K562 (cell line): ENCODE results near the gene CFL1. TPM values are rescaled to one million over a fixed set of nuclear protein-coding genes. Genes with fewer than 3 reads are reported as not detected.

Source experiments
- CBX3 ChIP-seq, 2 experiments: IDR thresholded peaks; 1 replicate in 1 of 2; 2 replicates in 1 of 2; pipeline ENCODE4 v1.6.1; 2012; ENCODE audit warnings: inconsistent platforms in 2 of 2, low read length in 2 of 2, borderline replicate concordance in 1 of 2, control low read depth in 1 of 2
- ETV5 ChIP-seq: sonication (generic); formaldehyde crosslinking; IDR thresholded peaks from 2 replicates; pipeline ENCODE4 v1.4.0; 2020; ENCODE audit warnings: low read depth, mild to moderate bottlenecking, missing genetic modification reagents
- FOSL1 ChIP-seq: fragments of 200-800 bp; sonication (Bioruptor generic); conservative IDR thresholded peaks from 2 replicates; pipeline ENCODE4 v1.6.1; 2016; ENCODE audit warnings: missing genetic modification characterization, missing compliant biosample characterization
- GATAD2A ChIP-seq: fragments of 450-650 bp; IDR thresholded peaks from 2 replicates; pipeline ENCODE4 v1.6.1; 2017
- KLF6 ChIP-seq: fragments of 250-450 bp; sonication (Bioruptor Pico); IDR thresholded peaks from 2 replicates; pipeline ENCODE4 v1.4.0; 2020; ENCODE audit warnings: mild to moderate bottlenecking, moderate library complexity, borderline replicate concordance
- POLR2AphosphoS5 ChIP-seq: IDR thresholded peaks from 2 replicates; pipeline ENCODE4 v1.6.1; 2011; ENCODE audit warnings: mild to moderate bottlenecking, low read depth, low read length, moderate library complexity; ENCODE audit not compliant: control insufficient read depth, insufficient read depth
- POLR2G ChIP-seq: fragments of 200-400 bp; formaldehyde crosslinking; IDR thresholded peaks from 2 replicates; pipeline ENCODE4 v1.6.1; 2017; ENCODE audit warnings: low read depth, mild to moderate bottlenecking, antibody characterized with exemption, low read length, moderate library complexity
- REST ChIP-seq, 2 experiments: fragments of 450-650 bp; formaldehyde crosslinking in 1 of 2; IDR thresholded peaks; 2 replicates each; pipeline versions ENCODE4 v1.4.0 to v1.6.1; 2014 to 2020; ENCODE audit warnings: mild to moderate bottlenecking in 2 of 2, borderline replicate concordance in 1 of 2, low read depth in 1 of 2
- RFX5 ChIP-seq: IDR thresholded peaks from 2 replicates; pipeline ENCODE4 v1.6.1; 2011; ENCODE audit warnings: low read depth, mild to moderate bottlenecking, improper control_type of control experiment, low read length
- SP1 ChIP-seq: sonication (generic); formaldehyde crosslinking; IDR thresholded peaks from 2 replicates; pipeline ENCODE4 v1.8.1; 2022; ENCODE audit warnings: mild to moderate bottlenecking, missing genetic modification reagents
- TEAD1 ChIP-seq, 2 experiments: fragments of 450-650 bp in 1 of 2; sonication (generic) in 1 of 2; formaldehyde crosslinking; IDR thresholded peaks; 2 replicates each; pipeline versions ENCODE4 v1.4.0 to v1.8.0; 2020 to 2022; ENCODE audit warnings: mild to moderate bottlenecking in 2 of 2, missing genetic modification reagents in 1 of 2
- VEZF1 ChIP-seq: fragments of 200-800 bp; sonication (Bioruptor generic); IDR thresholded peaks from 2 replicates; pipeline ENCODE4 v1.6.1; 2017; ENCODE audit warnings: missing genetic modification characterization, missing compliant biosample characterization
- ZFX ChIP-seq: sonication (generic); formaldehyde crosslinking; IDR thresholded peaks from 2 replicates; pipeline ENCODE4 v1.8.0; 2022; ENCODE audit warnings: mild to moderate bottlenecking, missing genetic modification reagents, moderate library complexity
- ZNF282 ChIP-seq: sonication (generic); formaldehyde crosslinking; IDR thresholded peaks from 2 replicates; pipeline ENCODE4 v1.8.1; 2023; ENCODE audit warnings: missing genetic modification reagents
- ZNF431 ChIP-seq: sonication (generic); formaldehyde crosslinking; IDR thresholded peaks from 2 replicates; pipeline ENCODE4 v1.8.0; 2022; ENCODE audit warnings: mild to moderate bottlenecking, missing genetic modification reagents
- ZSCAN32 ChIP-seq: fragments of 450-650 bp; formaldehyde crosslinking; IDR thresholded peaks from 2 replicates; pipeline ENCODE4 v1.4.0; 2020; ENCODE audit warnings: mild to moderate bottlenecking, moderate library complexity
- polyA plus RNA-seq, 8 experiments: library from polyadenylated mRNA; depleted of rRNA in 4 of 8; stranded (reverse) in 5 of 8; unstranded in 3 of 8; fragments of >200 nt; fragmentation: Nextera tagmentation in 2 of 8; fragmentation: Illumina TruSeq in 1 of 8; extraction: Ambion mirVana in 2 of 8; extraction: Trizol in 1 of 8; gene quantifications; 2 replicates each; pipeline versions ENCODE4 v1.2.1 to v1.2.3, GENCODE V29; 2011 to 2014; ENCODE audit warnings: inconsistent platforms in 1 of 8, missing spikeins in 1 of 8
- total RNA-seq, 7 experiments: library from RNA; depleted of rRNA in 6 of 7; stranded (reverse); fragments of >200 nt in 6 of 7; fragmentation: Illumina TruSeq in 2 of 7; extraction: Trizol in 2 of 7; gene quantifications; 2 replicates each; pipeline versions ENCODE4 v1.2.1 to v1.2.3, GENCODE V29; 2011 to 2021; ENCODE audit warnings: low replicate concordance in 1 of 7
- TF ChIP-seq, protein P1 (sequence below), 2 experiments: fragments of 250-450 bp in 1 of 2; fragments of 450-650 bp in 1 of 2; sonication (Bioruptor Pico) in 1 of 2; IDR thresholded peaks; 2 replicates each; pipeline versions ENCODE4 v1.6.1 to v1.8.0; 2016 to 2021; ENCODE audit warnings: mild to moderate bottlenecking in 2 of 2, moderate library complexity in 2 of 2, missing compliant biosample characterization in 1 of 2, missing genetic modification characterization in 1 of 2

The CFL1 gene
- total and polyA plus RNA-seq, 9 of the 15 experiments (the other 6 are each of a cell fraction or from before 2014, with no cell fraction given), result 105 to 1,101 (median 859) TPM

- TF ChIP-seq ZNF431, result 0 out of 2 replicates have a peak, but pooled peaks have one; percentile 45
- no peak for TF ChIP-seq RFX5
- no peak for TF ChIP-seq ZSCAN32 (CRISPR knock-in tag)
- TF ChIP-seq ZFX, result peak; percentile 77
- 0 out of 2 replicates have a peak, but pooled peaks have one; percentile 37 for TF ChIP-seq GATAD2A
- peak in 1 of 2 experiments; percentile 52; a peak in 2 of 4 replicates for TF ChIP-seq TEAD1 (CRISPR knock-in tag; IDR thresholded peaks at IDR 0.05)
- peak in 1 of 2 experiments; percentile 43; a peak in 1 of 3 replicates for TF ChIP-seq CBX3 (IDR thresholded peaks at IDR 0.05; ENCODE audit: borderline replicate concordance in 1 of 2, low read length in 2 of 2)
- TF ChIP-seq, protein P1, sequence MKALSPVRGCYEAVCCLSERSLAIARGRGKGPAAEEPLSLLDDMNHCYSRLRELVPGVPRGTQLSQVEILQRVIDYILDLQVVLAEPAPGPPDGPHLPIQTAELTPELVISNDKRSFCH (CRISPR knock-in tag; IDR thresholded peaks at IDR 0.05), result no peak
- TF ChIP-seq, protein P1 (tag; IDR thresholded peaks at IDR 0.05), result 0 out of 2 replicates have a peak, but pooled peaks have one; percentile 39
- peak; percentile 71; the same call in 1 of the 2 replicates for TF ChIP-seq REST (IDR thresholded peaks at IDR 0.05; ENCODE audit: borderline replicate concordance)
- TF ChIP-seq REST (CRISPR knock-in tag; IDR thresholded peaks at IDR 0.05; ENCODE audit: low read depth), result no peak
- TF ChIP-seq ZNF282 (CRISPR knock-in tag), result no peak
- TF ChIP-seq KLF6 (CRISPR knock-in tag), result no peak
- peak; percentile 91 for TF ChIP-seq POLR2AphosphoS5
- peak; percentile 96 for TF ChIP-seq VEZF1 (CRISPR knock-in tag)
- TF ChIP-seq SP1, result peak; percentile 92
- no peak for TF ChIP-seq FOSL1 (tag)
- TF ChIP-seq ETV5 (CRISPR knock-in tag), result peak; percentile 93
- TF ChIP-seq POLR2G, result peak; percentile 97
Measured at GRCh38 chr11:65888163-65888814, 30.3 kb upstream of the CFL1 start, which contains the start of gene FIBP (continued).
